SJSA1 (cell line): Measurements from ENCODE around the gene IMMP2L. TPM values are rescaled to one million over a fixed set of nuclear protein-coding genes. Genes with fewer than 3 reads are reported as not detected.

Source experiments
- DNase-seq, 2 experiments: peaks; one replicate each; pipeline ENCODE4 v3.0.0-alpha.2; 2015 to 2020; ENCODE audit warnings: low spot score in 2 of 2, low read depth in 1 of 2
- H3K27ac ChIP-seq: fragments of 250-450 bp; sonication (Bioruptor Pico); 2 replicates; pipeline ENCODE4 v1.5.1; 2020; ENCODE audit warnings: mild to moderate bottlenecking, moderate library complexity
- H3K27me3 ChIP-seq: fragments of 250-450 bp; sonication (Bioruptor Pico); replicated peaks from 2 replicates; pipeline ENCODE4 v1.5.1; 2020; ENCODE audit warnings: mild to moderate bottlenecking, moderate library complexity
- H3K36me3 ChIP-seq: fragments of 250-450 bp; sonication (Bioruptor Pico); 2 replicates; pipeline ENCODE4 v1.5.1; 2020; ENCODE audit warnings: mild to moderate bottlenecking
- H3K4me1 ChIP-seq: fragments of 250-450 bp; sonication (Bioruptor Pico); replicated peaks from 2 replicates; pipeline ENCODE4 v1.6.1; 2021; ENCODE audit warnings: mild to moderate bottlenecking
- H3K4me3 ChIP-seq: fragments of 250-450 bp; sonication (Bioruptor Pico); 2 replicates; pipeline ENCODE4 v1.5.1; 2020; ENCODE audit warnings: mild to moderate bottlenecking
- H3K9me3 ChIP-seq: fragments of 250-450 bp; sonication (Bioruptor Pico); replicated peaks from 2 replicates; pipeline ENCODE4 v1.5.1; 2020; ENCODE audit warnings: mild to moderate bottlenecking
- total RNA-seq: library from RNA; depleted of rRNA; stranded (reverse); fragments of >200 nt; shearing (Covaris generic); gene quantifications from 2 replicates; pipeline ENCODE4 v1.2.3, GENCODE V29; 2014

The IMMP2L gene
- total RNA-seq, 1 experiment from 2014 or later, result 16.2 TPM

DNA sequence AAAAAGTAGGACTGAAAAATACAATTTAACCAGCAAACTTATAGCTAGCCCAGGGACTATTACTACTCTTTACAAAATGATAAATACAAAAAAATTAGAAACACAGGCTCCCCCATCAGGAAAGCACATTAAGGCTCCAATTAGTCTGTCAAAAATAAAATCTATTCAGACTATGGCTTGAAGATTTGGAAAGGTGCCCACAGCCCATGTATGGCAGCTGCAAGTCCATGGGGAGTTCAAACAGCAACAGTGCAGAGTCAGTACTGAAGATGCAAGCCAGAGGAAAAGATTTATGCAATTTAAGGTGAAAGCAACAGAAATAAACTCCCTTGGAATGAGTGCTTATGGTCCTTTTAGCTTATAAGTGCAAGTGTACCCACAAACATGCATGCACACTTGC lies 29.7 kb downstream of the IMMP2L start:
- Histone ChIP-seq H3K9me3 (no peaks in the 10 kb centered on the region), H3K4me3 (no peak overlapping the region), H3K27ac (no peak overlapping the region), H3K4me1 (no peaks in the 10 kb centered on the region), H3K36me3 (no peaks in the 10 kb centered on the region), H3K27me3 (no peaks in the 10 kb centered on the region)
- no peak for DNase-seq

DNA sequence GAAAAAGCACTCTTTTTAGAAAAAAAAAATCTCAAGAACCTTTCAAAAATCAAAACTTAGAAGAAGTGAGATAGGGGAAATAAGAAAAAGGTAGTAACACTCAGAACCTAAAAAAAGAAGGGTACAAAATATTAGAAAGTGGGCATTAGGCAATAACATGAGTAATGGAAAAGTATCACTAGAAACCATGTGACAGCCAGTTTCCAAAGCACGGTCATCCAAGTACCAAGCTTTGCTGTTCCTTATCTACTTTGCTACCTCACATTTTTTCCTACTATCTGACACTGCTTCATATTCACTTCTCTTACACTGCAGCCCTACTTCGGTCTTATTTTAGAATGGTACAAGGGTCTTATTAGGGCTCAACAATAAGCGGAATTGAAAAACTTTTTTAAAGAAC lies 30.3 kb downstream of the IMMP2L start:
- Histone ChIP-seq H3K36me3 (no peaks in the 10 kb centered on the region), H3K27ac (no peak overlapping the region), H3K4me1 (no peaks in the 10 kb centered on the region), H3K27me3 (no peaks in the 10 kb centered on the region), H3K4me3 (no peak overlapping the region), H3K9me3 (no peaks in the 10 kb centered on the region)
- DNase-seq, result no peak

DNA sequence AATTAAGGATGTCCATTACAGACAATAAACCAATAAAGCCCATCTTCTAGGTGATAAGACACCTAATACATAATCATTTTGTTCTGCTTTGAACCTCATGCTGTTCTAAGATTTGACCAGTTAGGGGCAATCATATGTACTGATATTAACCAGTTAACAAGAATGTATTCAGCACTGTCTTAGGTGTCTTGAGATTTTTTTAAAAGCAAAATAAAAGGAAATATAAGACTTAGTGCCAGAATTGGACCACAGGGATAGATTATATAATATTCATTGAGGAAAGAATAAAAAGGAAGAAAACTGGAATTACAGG lies 32.0 kb downstream of the IMMP2L start:
- Histone ChIP-seq H3K27ac (no peak overlapping the region), H3K36me3 (no peaks in the 10 kb centered on the region), H3K4me1 (no peaks in the 10 kb centered on the region), H3K9me3 (no peaks in the 10 kb centered on the region), H3K4me3 (no peak overlapping the region), H3K27me3 (no peaks in the 10 kb centered on the region)
- DNase-seq, result no peak

- H3K4me1 ChIP-seq, result no peaks in the 10 kb centered on the region
- H3K27me3 ChIP-seq, result no peaks in the 10 kb centered on the region
- H3K9me3 ChIP-seq, result no peaks in the 10 kb centered on the region
- H3K36me3 ChIP-seq, result no peaks in the 10 kb centered on the region
- no peak overlapping the region for H3K4me3 ChIP-seq
- no peak for DNase-seq
- H3K27ac ChIP-seq, result no peak overlapping the region
Observed at GRCh38 chr7:111529507-111530355, 32.6 kb downstream of the IMMP2L start.

- H3K9me3 ChIP-seq, result no peaks in the 10 kb centered on the region
- H3K27me3 ChIP-seq, result no peaks in the 10 kb centered on the region
- DNase-seq, result no peak
- no peak overlapping the region for H3K4me3 ChIP-seq
- H3K36me3 ChIP-seq, result no peaks in the 10 kb centered on the region
- H3K4me1 ChIP-seq, result no peaks in the 10 kb centered on the region
- no peak overlapping the region for H3K27ac ChIP-seq
Observed at GRCh38 chr7:111528331-111528730, 34.0 kb downstream of the IMMP2L start.

DNA sequence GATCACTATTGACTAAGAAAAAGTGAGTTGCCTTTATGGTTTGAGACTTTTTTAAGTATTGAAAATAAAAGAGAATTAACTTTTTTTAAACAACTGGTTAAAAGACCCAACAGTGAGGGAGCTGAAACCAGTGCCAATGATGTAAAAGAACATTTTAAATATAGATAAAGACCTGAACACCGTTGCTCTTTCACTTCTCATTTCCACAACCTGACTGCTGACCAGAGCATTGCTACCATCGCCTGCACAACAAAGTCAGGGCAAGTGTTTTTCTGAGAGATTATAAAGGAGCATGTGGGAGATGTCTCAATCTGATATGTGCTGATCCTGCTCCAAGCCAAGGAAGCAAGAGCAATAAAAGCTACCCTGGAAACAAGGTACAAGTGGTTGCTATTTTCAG lies 34.7 kb downstream of the IMMP2L start:
- Histone ChIP-seq H3K4me1 (no peaks in the 10 kb centered on the region), H3K27ac (no peak overlapping the region), H3K36me3 (no peaks in the 10 kb centered on the region), H3K9me3 (no peaks in the 10 kb centered on the region), H3K4me3 (no peak overlapping the region), H3K27me3 (no peaks in the 10 kb centered on the region)
- DNase-seq, result no peak

DNA sequence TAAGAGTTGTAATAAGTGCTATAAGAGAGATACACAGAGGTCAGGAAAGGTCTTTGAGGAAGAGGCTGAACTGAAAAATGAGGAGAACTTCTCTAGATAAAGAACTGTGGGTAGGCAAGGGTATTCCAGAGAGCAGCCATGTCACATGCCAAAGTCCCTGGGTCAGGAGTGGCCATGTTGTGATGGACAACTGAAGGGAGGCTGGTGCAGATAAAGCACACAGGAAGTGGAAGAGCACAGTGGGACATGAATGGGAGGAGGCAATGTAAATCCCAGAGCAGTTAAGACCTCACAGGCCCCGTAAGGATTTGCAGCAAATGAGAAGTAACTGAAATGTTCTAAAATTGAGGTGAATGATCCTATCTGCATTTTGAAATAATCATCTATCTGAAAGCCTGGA lies 37.2 kb downstream of the IMMP2L start:
- no peaks in the 10 kb centered on the region for H3K9me3 ChIP-seq
- no peak overlapping the region for H3K4me3 ChIP-seq
- no peak for DNase-seq
- no peaks in the 10 kb centered on the region for H3K36me3 ChIP-seq
- no peaks in the 10 kb centered on the region for H3K4me1 ChIP-seq
- no peak overlapping the region for H3K27ac ChIP-seq
- no peaks in the 10 kb centered on the region; the same call in 1 of the 2 replicates for H3K27me3 ChIP-seq

DNA sequence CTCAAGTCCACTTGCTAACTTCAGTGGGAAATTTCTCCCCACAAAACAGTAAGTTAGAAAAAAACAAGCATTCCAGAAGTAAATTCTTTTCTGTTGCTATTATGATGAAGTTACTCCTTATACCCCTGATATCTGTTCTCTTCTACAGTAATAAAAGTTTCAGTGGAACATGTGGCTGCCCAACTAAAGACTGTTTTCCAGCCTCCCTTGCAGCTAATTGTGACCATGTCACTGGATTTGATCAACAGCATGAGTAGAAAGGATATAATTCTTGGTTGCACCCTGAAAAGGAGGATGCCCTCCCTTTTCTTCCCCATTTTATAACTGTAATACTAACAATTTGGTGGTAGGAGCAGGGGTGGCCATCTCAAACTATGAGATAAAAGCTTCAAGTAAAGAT lies 40.6 kb downstream of the IMMP2L start:
- Histone ChIP-seq H3K36me3 (no peaks in the 10 kb centered on the region), H3K27ac (no peak overlapping the region), H3K9me3 (no peaks in the 10 kb centered on the region), H3K4me1 (no peaks in the 10 kb centered on the region), H3K27me3 (no peaks in the 10 kb centered on the region; the same call in 1 of the 2 replicates), H3K4me3 (no peak overlapping the region)
- no peak for DNase-seq

DNA sequence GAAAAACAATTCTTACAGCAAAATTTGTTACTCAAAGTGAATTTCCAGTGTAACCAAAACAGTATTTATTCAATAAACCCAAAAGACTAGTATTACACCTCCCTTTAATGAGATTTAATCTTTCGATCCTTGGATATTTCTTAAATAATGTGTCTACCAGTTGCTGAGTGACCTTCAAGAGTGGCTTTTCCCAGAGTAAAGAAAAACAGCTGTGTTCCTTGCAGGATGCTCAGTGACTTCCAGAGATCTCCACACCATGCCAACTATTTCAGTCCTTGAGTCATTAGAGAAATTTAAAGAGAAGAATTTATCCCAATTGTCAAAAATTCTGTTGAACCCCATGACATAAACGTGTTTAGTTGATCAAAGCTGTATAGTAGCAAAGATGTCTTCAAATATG lies 44.0 kb downstream of the IMMP2L start:
- DNase-seq, result no peak
- Histone ChIP-seq H3K9me3 (no peaks in the 10 kb centered on the region), H3K36me3 (no peaks in the 10 kb centered on the region), H3K4me1 (no peaks in the 10 kb centered on the region), H3K4me3 (no peak overlapping the region), H3K27ac (no peak overlapping the region), H3K27me3 (no peaks in the 10 kb centered on the region; the same call in 1 of the 2 replicates)

GRCh38 chr7:111517549-111517951 lies 44.7 kb downstream of the IMMP2L start:
- Histone ChIP-seq H3K36me3 (no peaks in the 10 kb centered on the region), H3K27ac (no peak overlapping the region), H3K4me1 (no peaks in the 10 kb centered on the region), H3K4me3 (no peak overlapping the region), H3K9me3 (no peaks in the 10 kb centered on the region), H3K27me3 (no peaks in the 10 kb centered on the region; the same call in 1 of the 2 replicates)
- DNase-seq, result no peak

DNA sequence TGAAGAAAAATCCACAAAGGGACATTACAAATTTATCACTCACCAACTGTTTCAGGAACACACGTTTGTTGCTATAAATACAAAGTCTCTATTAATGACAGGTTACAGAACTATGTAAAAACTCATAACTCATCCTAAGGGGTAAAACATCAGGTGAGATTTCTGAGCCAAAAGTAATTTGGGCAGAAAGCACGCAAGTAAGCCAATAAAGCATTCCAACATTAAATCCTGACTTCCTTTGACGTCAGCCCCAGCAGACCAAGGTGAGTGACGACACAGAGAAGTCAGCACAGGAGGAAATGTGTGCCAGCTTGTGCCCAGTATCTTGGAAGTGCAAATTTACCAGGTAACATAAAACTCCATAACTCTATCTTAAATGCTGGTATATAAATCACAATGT lies 45.7 kb downstream of the IMMP2L start:
- Histone ChIP-seq H3K36me3 (no peaks in the 10 kb centered on the region), H3K27ac (no peak overlapping the region), H3K4me3 (no peak overlapping the region), H3K9me3 (no peaks in the 10 kb centered on the region), H3K27me3 (no peaks in the 10 kb centered on the region; the same call in 1 of the 2 replicates), H3K4me1 (no peaks in the 10 kb centered on the region)
- no peak for DNase-seq

- DNase-seq, result no peak
- Histone ChIP-seq H3K4me1 (no peaks in the 10 kb centered on the region), H3K27ac (no peak overlapping the region), H3K27me3 (no peaks in the 10 kb centered on the region), H3K9me3 (no peaks in the 10 kb centered on the region), H3K4me3 (no peak overlapping the region), H3K36me3 (no peaks in the 10 kb centered on the region)
Observed at GRCh38 chr7:111513566-111513965, 48.7 kb downstream of the IMMP2L start.

DNA sequence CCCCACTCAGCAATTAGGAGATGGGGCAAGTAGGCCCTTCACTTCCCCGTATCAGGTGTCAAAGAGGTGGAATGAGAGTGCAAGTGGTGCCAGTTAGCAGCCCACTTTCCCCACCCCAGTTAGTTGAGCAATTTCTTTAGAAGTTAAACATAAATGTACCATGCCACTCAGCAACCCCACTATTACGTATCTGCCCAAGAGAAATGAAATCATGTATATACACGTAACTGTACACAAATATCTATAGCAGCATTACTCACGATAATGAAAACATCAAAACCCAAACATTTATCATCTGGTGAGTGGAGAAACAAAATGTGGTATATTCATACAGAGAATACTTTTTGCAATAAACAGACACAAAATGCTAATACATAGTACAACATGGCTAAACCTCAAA lies 50.4 kb downstream of the IMMP2L start:
- no peak overlapping the region for H3K4me3 ChIP-seq
- H3K4me1 ChIP-seq, result no peaks in the 10 kb centered on the region
- no peaks in the 10 kb centered on the region for H3K9me3 ChIP-seq
- no peaks in the 10 kb centered on the region for H3K36me3 ChIP-seq
- DNase-seq, result no peak
- no peaks in the 10 kb centered on the region for H3K27me3 ChIP-seq
- H3K27ac ChIP-seq, result no peak overlapping the region

GRCh38 chr7:111510584-111511378 lies 51.5 kb downstream of the IMMP2L start:
- DNase-seq, result no peak
- no peak overlapping the region for H3K27ac ChIP-seq

More at GRCh38 chr7:111510584-111511378, 51.5 kb downstream of the IMMP2L start:
- H3K4me3 ChIP-seq, result no peak overlapping the region
- H3K27me3 ChIP-seq, result no peaks in the 10 kb centered on the region
- H3K36me3 ChIP-seq, result no peaks in the 10 kb centered on the region
- H3K4me1 ChIP-seq, result no peaks in the 10 kb centered on the region
- H3K9me3 ChIP-seq, result no peaks in the 10 kb centered on the region
